Activated T-helper 17 cell treated with anti-CD3 and anti-CD28 coated beads, Interleukin-2, amount 50 U/mL, for 72 hours (primary cell): Measurements from ENCODE around the gene C19orf73. TPM values are rescaled to one million over a fixed set of nuclear protein-coding genes. Genes with fewer than 3 reads are reported as not detected.
A peak's percentile ranks its signal among the peaks of the same experiment; 100 is the strongest.

Experiments used
- ATAC-seq: fragments of 150-1000 bp; cut with Tn5 transposase; replicated peaks from 2 replicates; pipeline ENCODE4 v1.10.0; 2021; ENCODE audit warnings: mild to moderate bottlenecking, moderate library complexity
- H3K27ac Mint-ChIP-seq: one replicate; pipeline ENCODE4 v1.8.0; 2022; ENCODE audit warnings: mixed read lengths
- H3K27me3 Mint-ChIP-seq: one replicate; pipeline ENCODE4 v1.8.0; 2022; ENCODE audit warnings: mixed read lengths
- H3K36me3 Mint-ChIP-seq: one replicate; pipeline ENCODE4 v1.8.0; 2022; ENCODE audit warnings: low read depth, mild to moderate bottlenecking, mixed read lengths
- H3K4me1 Mint-ChIP-seq: one replicate; pipeline ENCODE4 v1.8.0; 2022; ENCODE audit warnings: mixed read lengths
- H3K4me3 Mint-ChIP-seq: one replicate; pipeline ENCODE4 v1.8.0; 2022; ENCODE audit warnings: mild to moderate bottlenecking, mixed read lengths
- H3K9me3 Mint-ChIP-seq: one replicate; pipeline ENCODE4 v1.8.0; 2022; ENCODE audit warnings: mixed read lengths
- total RNA-seq, 2 donors: library from RNA; stranded (reverse); gene quantifications; one replicate each; pipeline ENCODE4 v1.2.3, GENCODE V29; 2022

Gene C19orf73
- total RNA-seq, 2 donors from 2014 or later = 0.50 to 1.3 TPM

DNA sequence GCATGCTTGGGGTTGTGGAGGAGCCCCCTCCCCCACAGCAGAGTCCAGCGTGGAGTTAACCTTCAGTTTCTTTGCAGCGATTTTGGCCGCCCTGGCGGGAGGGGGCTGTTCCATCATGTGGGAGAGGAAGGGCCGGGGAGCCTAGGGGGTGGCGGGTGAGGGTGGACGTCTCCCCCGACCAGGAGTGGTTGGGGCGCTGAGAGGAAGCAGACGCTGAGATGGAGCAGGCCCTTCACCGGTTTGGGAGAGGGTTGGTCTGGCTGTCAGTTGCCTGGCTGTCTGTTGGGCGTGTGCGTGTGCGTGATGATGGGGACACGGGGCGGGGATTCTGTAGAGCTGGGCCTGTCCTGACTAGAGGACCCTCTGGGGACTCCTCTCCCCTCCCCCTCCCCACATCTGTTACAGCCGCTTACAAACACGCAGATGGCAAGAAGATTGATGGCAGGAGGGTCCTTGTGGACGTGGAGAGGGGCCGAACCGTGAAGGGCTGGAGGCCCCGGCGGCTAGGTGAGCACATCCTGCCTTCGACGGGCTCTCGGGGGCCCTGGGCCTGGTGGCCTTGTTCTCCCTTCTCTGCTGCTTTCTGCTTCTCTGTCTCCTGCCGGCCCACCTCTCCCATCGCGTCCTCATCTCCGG is 14.6 kb downstream of the C19orf73 start:
- no peaks in the 10 kb centered on the region for H3K9me3 Mint-ChIP-seq
- H3K27ac Mint-ChIP-seq = peak overlapping the region; percentile 54
- H3K27me3 Mint-ChIP-seq = no peaks in the 10 kb centered on the region
- H3K36me3 Mint-ChIP-seq = peaks cover 84% of the 10 kb centered on the region
- no peak for ATAC-seq
- H3K4me3 Mint-ChIP-seq = no peak overlapping the region
- H3K4me1 Mint-ChIP-seq = peaks cover 20% of the 10 kb centered on the region

DNA sequence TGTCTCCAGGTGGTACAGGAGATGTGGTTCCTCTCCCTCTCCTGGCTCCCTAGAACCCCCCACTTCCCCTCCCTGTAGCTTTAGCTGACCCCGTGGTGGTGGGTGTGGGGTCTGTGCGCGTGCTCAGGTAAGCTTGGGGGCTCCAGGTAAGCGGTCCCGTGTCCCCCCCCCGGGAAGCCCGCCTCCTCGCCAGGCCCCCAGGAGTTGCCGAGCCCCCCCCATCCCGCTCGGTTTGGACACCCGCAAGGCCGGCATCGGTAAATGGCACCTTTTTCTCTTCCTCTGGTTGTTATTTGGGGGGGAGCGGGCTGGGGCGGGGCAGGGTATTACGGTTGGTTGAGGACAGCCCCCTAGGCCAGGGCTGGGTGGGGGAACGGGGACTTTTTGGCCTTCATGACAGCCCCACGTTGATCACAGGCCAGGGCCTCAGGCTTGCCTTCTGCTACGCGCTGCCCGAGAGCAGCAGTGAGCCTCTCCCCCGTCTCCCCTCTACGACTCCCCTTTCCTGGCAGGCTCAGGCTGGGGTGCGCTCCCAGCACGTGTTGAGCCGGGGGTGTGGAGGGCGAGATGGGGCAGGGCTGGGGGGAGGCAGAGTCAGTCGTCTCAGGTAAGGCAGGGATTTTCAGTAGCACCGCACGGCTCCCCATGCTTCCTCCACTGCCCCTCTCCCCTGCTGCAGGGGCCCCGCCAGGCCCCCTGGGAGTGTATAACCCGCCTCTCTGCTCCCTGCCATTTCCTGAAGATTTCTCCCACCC is 15.4 kb downstream of the C19orf73 start:
- Mint-ChIP-seq H3K27ac (no peak overlapping the region), H3K4me3 (no peak overlapping the region), H3K4me1 (peaks cover 14% of the 10 kb centered on the region), H3K27me3 (no peaks in the 10 kb centered on the region), H3K36me3 (peaks cover 84% of the 10 kb centered on the region), H3K9me3 (no peaks in the 10 kb centered on the region)
- no peak for ATAC-seq

DNA sequence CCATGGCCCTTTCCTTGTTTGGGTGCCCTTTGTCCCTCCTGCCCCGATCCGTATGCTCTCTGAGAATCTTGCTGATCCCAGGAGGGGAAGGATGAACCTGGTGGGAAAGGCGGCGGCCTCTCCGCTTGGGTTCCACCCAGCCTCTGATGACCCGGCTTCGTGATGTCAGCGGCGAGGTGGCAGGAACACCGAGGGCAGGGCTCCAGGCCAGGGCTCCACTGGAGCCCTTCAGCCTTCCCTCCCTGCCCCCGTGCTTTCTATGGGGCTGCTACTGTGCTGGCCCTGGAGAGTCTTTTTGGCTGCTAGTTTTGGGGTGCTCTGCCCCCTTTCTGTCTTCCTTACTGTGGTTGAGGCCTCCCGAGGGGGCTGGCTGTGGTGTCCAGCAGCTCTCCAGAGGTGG is 16.6 kb downstream of the C19orf73 start:
- no peaks in the 10 kb centered on the region for H3K27me3 Mint-ChIP-seq
- no peak for ATAC-seq
- H3K27ac Mint-ChIP-seq = no peak overlapping the region
- no peak overlapping the region for H3K4me3 Mint-ChIP-seq
- H3K4me1 Mint-ChIP-seq = peaks cover 14% of the 10 kb centered on the region
- H3K36me3 Mint-ChIP-seq = peaks cover 87% of the 10 kb centered on the region
- H3K9me3 Mint-ChIP-seq = no peaks in the 10 kb centered on the region

DNA sequence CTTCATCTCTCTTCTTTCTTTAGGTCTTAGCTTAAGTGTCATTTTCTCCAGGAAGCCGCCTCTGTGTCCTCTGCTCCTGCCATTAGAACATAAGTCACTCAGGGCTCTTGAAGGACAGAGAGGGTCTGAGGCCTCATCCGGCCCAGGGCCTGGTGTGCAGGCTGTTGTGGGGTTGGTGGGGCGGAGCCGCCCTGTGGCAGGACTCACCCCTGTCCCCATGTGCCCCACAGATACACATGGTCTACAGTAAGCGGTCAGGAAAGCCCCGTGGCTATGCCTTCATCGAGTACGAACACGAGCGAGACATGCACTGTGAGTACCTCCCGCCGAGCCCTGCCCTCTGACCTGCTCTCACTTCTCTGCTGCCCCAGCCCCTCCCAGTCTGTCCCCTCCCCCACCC is 17.8 kb downstream of the C19orf73 start:
- H3K27ac Mint-ChIP-seq = no peak overlapping the region

DNA sequence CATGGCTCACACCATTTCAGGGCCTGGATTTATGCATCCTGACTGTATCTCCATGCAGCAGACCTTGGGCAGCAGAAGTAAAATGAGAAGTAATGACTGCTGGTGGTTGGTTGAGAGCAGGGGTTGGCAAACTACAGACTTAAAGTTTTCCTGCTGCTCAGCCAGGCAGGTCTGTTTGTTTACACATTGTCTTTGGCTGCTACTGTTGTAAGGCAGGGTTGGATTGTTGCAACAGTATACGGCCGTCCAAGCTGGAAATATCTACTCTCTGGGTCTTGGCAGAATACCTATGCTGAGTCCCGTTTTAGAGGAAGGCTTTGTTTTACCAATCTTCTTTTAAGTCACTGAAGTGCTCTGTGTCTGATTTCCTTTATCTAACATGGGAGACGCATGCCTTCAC is 20.1 kb downstream of the C19orf73 start:
- Mint-ChIP-seq H3K4me1 (peaks cover 4% of the 10 kb centered on the region), H3K36me3 (peaks cover 89% of the 10 kb centered on the region), H3K27me3 (no peaks in the 10 kb centered on the region), H3K4me3 (no peak overlapping the region), H3K9me3 (no peaks in the 10 kb centered on the region), H3K27ac (no peak overlapping the region)
- no peak for ATAC-seq

More for the DNA sequence above, 17.8 kb downstream of the C19orf73 start:
- peaks cover 10% of the 10 kb centered on the region for H3K4me1 Mint-ChIP-seq
- H3K4me3 Mint-ChIP-seq = no peak overlapping the region
- peaks cover 87% of the 10 kb centered on the region for H3K36me3 Mint-ChIP-seq
- no peaks in the 10 kb centered on the region for H3K9me3 Mint-ChIP-seq
- H3K27me3 Mint-ChIP-seq = no peaks in the 10 kb centered on the region
- ATAC-seq = no peak

DNA sequence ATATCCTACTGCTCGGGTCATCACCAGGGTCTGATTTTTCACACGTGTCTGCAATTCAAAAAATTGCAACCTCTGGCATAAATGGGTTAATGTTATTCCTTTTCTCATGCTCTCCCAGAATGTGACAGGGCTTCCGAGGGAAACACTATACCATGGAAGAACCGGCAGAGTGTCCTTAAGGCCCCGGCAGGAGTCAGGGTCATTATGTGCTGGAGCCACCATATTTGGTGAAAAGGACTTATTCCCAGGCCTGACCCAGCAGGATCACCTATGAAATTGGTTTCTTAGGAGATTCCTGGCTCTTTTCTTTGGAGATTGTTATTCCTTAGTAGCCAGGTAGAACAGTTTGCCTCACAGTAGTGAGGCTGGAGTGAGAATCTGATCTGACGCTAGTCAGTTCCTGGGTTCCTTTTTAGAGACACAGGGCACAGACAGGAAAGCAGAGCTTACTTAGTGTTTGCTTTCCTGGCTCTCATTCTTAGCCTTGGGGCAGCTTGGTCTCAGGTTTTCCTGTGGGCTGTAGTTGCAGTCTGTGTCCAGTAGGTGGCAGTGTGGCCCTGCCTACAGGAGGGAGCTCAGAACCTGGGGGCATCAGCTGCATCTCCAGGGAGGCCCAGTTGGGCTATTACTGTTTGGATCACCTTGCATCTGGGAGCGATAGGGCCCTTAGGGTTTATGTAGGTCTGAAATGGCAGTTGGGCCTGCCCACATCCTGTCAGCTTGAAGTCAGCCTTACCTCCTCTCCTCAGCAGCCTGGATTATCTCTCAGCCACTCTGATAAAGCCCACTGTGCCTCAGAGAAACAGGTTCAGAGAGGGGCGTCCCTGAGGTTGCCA is 21.3 kb downstream of the C19orf73 start:
- peaks cover 4% of the 10 kb centered on the region for H3K4me1 Mint-ChIP-seq
- no peak overlapping the region for H3K4me3 Mint-ChIP-seq
- H3K9me3 Mint-ChIP-seq = no peaks in the 10 kb centered on the region
- ATAC-seq = peak; percentile 81
- peaks cover 89% of the 10 kb centered on the region for H3K36me3 Mint-ChIP-seq
- H3K27me3 Mint-ChIP-seq = no peaks in the 10 kb centered on the region
- no peak overlapping the region for H3K27ac Mint-ChIP-seq

DNA sequence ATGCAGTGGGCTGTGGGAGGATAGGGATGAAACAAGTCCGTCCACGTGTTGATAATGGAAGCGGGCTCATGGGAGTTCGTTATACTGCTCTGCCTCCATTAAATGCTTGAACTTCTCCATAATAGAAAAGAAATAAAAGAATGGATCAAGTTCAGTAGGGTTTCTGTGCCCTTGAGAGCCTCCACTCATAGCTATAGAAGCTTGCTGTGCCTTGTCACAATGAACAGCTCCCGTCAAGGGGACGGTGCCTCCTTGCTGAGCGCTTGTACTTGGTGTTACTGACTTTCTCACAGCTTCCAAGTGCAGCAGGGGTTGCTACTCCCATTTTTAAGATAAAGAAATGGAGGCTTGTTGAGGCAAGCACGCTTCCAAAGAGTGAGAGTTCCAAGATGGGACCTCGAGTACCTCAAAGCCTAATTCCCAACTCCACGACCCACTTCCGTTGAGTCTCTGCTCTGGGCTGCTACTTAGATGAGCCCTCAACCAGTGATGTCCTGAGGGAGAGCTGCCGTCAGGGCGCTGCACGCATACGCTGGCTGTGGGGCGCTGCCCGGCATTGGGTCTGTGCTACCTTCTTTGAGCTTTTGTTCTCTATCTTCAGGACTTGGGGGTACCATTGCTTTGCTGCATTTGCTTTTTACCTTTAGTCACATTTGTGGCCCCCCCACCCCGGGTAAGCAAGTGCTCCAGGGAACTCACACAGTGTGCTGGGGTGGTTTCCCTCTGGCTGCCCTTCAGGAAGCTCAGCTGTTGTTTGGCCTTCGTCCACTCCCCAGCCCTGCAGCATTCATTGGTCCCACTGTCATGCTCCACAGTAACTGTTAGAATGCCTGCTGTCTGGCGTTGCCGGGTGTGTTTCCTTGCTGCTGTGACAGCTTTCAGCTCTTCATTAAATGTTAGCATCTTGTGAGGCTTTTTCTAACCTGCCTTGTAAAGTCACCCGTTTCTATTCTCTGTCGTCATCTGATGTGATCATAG is 24.1 kb downstream of the C19orf73 start:
- Mint-ChIP-seq H3K36me3 (peaks cover 95% of the 10 kb centered on the region), H3K4me1 (peaks cover 20% of the 10 kb centered on the region), H3K27me3 (no peaks in the 10 kb centered on the region), H3K9me3 (no peaks in the 10 kb centered on the region), H3K4me3 (no peak overlapping the region), H3K27ac (no peak overlapping the region)
- no peak for ATAC-seq

DNA sequence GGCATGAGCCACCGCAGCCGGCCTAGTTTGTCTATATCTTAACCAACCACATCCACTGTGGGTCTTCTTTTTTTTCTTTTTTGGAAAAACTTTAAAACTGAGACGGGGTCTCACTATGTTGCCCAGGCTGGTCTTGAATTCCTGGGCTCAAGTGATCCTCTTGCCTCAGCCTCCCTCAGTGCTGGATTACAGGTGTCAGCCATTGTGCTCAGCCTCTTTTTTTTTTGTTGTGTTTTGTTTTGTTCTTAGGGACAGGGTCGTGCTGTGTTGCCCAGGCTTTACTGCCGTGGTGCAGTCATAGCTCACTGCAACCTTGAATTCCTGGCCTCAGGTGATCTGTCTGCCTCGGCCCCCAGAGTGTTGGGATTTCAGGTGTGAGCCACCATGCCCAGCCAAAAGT is 26.3 kb downstream of the C19orf73 start:
- H3K9me3 Mint-ChIP-seq = no peaks in the 10 kb centered on the region
- ATAC-seq = no peak
- peaks cover 94% of the 10 kb centered on the region for H3K36me3 Mint-ChIP-seq
- no peaks in the 10 kb centered on the region for H3K27me3 Mint-ChIP-seq
- H3K4me3 Mint-ChIP-seq = no peak overlapping the region
- H3K4me1 Mint-ChIP-seq = peaks cover 20% of the 10 kb centered on the region
- no peak overlapping the region for H3K27ac Mint-ChIP-seq

DNA sequence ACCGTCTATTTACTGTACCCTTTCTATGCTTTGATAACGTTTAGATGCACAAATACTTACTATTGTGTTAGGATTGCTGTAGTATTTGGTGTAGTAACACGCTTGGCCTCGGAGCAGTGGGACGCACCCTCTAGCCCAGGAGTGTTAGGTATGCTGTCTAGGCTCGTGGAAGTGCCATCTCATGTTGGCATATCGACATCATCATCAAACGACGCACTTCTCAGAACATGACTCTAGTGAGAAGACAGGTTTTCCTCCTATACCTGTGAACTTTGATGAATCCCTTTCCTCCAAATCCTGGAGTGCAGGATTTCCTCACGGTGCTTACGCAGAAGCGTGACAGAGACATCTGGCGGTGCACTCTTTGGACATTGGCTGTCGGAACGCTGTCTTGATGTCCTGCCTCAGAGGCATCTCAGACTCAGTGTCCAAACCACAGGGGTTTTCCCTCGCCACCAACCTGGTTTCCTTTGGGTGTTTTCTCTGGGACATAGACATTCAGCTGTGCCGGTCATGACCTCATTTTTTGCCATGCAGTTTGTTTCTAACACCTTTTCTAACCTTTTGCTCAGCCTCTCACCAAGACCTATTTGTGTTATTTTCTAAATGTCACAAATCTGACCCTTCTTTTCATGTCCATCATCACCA is 27.4 kb downstream of the C19orf73 start:
- H3K27me3 Mint-ChIP-seq = no peaks in the 10 kb centered on the region
- peak overlapping the region; percentile 72 for H3K27ac Mint-ChIP-seq
- H3K36me3 Mint-ChIP-seq = peaks cover 94% of the 10 kb centered on the region
- peak overlapping the region; percentile 18 for H3K4me3 Mint-ChIP-seq
- ATAC-seq = peak; percentile 79
- no peaks in the 10 kb centered on the region for H3K9me3 Mint-ChIP-seq
- peaks cover 28% of the 10 kb centered on the region for H3K4me1 Mint-ChIP-seq

DNA sequence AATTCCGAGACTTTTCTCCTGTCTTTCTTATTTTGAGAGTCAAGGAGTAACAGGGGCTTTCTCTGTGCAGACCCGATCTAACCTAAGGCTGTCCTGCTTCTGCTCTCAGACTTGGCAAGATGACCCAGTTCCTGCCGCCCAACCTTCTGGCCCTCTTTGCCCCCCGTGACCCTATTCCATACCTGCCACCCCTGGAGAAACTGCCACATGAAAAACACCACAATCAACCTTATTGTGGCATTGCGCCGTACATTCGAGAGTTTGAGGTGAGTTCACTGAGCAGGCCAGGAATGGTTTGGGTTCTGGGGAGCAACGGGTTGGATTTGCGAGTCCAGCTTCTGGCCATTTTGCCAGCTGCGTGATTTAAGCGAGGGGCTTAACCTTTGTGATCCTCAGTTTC is 32.6 kb downstream of the C19orf73 start:
- H3K27ac Mint-ChIP-seq = peak overlapping the region; percentile 99
- peak overlapping the region; percentile 92 for H3K4me3 Mint-ChIP-seq
- peaks cover 3% of the 10 kb centered on the region for H3K27me3 Mint-ChIP-seq
- no peaks in the 10 kb centered on the region for H3K9me3 Mint-ChIP-seq
- peaks cover 30% of the 10 kb centered on the region for H3K4me1 Mint-ChIP-seq
- peaks cover 63% of the 10 kb centered on the region for H3K36me3 Mint-ChIP-seq
- no peak for ATAC-seq

DNA sequence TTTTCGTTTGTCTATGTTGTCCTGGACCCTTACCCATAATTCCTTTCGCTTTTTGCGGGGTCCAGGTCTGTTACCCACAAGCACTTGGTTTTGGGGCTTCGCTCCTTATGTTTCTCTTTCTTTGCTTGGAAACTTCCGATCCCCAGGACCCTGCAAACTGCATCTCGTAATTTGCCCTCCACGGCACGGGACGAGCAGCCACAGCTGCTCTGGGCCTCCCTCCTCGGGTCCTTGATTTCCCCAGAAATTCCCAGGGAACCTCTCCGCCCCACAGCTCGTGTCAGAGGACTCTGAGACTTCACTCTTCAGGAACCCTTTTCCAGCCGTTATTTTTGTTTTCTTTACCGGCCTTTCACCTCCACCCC is 33.1 kb downstream of the C19orf73 start:
- peak overlapping the region; percentile 92 for H3K4me3 Mint-ChIP-seq
- no peak for ATAC-seq
- peaks cover 4% of the 10 kb centered on the region for H3K27me3 Mint-ChIP-seq
- no peaks in the 10 kb centered on the region for H3K9me3 Mint-ChIP-seq
- H3K27ac Mint-ChIP-seq = peak overlapping the region; percentile 99
- H3K4me1 Mint-ChIP-seq = peaks cover 26% of the 10 kb centered on the region
- H3K36me3 Mint-ChIP-seq = peaks cover 58% of the 10 kb centered on the region

DNA sequence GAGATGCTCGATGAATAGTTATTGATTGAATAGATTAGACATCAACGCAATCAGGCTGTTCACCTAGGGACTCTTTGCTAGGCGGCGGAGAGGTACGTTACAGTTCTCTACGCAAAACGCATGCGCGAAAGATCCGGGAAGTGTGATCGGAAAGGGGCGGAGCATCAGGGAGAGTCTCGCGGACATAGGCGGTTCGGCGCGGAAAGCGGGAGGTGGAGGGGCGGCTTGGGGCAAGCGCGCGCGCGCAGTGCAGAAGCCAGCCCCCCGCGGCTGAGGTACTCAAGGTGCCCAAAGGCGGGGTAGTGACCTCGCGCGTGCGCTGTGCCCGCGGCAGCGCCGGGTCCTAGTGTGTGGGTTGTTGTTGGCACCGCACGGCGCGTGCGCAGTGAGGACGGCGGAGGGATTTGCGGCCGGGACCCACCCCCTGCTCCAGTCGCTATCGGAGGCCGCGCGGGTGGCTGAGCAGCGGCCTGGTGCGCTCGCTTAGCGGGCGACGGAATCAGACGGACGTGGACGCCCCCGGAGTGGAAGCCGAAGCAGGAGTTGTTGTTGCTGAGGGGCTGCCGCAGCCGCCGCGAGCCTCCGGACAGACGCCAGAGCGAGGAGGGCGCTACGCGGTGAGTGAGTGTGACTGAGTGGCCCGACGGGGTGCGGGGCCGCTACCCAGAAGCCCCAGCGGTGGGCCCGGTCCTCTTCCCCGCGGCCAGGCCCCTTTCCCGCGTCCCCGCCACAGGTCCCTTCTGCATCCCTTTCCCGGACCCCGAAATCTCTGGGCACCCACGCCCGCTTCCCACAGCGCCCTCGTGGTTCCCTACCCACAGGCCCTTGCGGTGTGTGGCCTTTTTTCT is 33.7 kb downstream of the C19orf73 start, which contains the start of gene SNRNP70:
Gene SNRNP70 (plus strand): TSS at position 432 of the 848 bp plus-strand sequence. CDS start 964 bp downstream, outside the sequence.
- ATAC-seq = peak; percentile 97
- Mint-ChIP-seq H3K9me3 (no peaks in the 10 kb centered on the region), H3K27ac (peak within 1 kb of the TSS; percentile 99), H3K4me1 (peaks cover 20% of the 10 kb centered on the region), H3K36me3 (peaks cover 52% of the 10 kb centered on the region), H3K4me3 (peak within 1 kb of the TSS; percentile 92), H3K27me3 (peaks cover 5% of the 10 kb centered on the region)
